Ishikawa (cell line): ENCODE results near the gene COQ3.

Experiments
- CREB1 ChIP-seq: IDR thresholded peaks from 2 replicates; pipeline ENCODE4 v1.6.1; 2012; ENCODE audit warnings: low read depth
- MAX ChIP-seq: IDR thresholded peaks from 2 replicates; pipeline ENCODE4 v1.6.1; 2012
- RAD21 ChIP-seq: IDR thresholded peaks from 2 replicates; pipeline ENCODE4 v1.6.1; 2012; ENCODE audit warnings: low read depth
- TCF12 ChIP-seq: IDR thresholded peaks from 2 replicates; pipeline ENCODE4 v1.6.1; 2012; ENCODE audit warnings: low read depth
- TEAD4 ChIP-seq: IDR thresholded peaks from 2 replicates; pipeline ENCODE4 v1.6.1; 2012
- ZBTB7A ChIP-seq: IDR thresholded peaks from 2 replicates; pipeline ENCODE4 v1.6.1; 2012; ENCODE audit warnings: low read depth

GRCh38 chr6:99364026-99364425, 30.0 kb downstream of the COQ3 start:
- TF ChIP-seq MAX (no peak), TCF12 (no peak), TEAD4 (no peak), ZBTB7A (no peak), RAD21 (no peak), CREB1 (no peak)
